WERI-Rb-1 (cell line): Measurements from ENCODE around the gene GPD1L.
A peak's percentile ranks its signal among the peaks of the same experiment; 100 is the strongest.

Experiments used
- DNase-seq: peaks from one replicate; pipeline ENCODE4 v3.0.0-alpha.2; 2020
- H3K27ac ChIP-seq: fragments of 250-450 bp; sonication (Bioruptor Pico); 2 replicates; pipeline ENCODE4 v1.5.1; 2020; ENCODE audit warnings: mild to moderate bottlenecking, moderate library complexity
- H3K27me3 ChIP-seq: fragments of 250-450 bp; sonication (Bioruptor Pico); 2 replicates; pipeline ENCODE4 v1.5.1; 2021; ENCODE audit warnings: mild to moderate bottlenecking, low read depth, moderate library complexity; ENCODE audit not compliant: insufficient read depth, severe bottlenecking
- H3K36me3 ChIP-seq: fragments of 250-450 bp; sonication (Bioruptor Pico); 2 replicates; pipeline ENCODE4 v1.5.1; 2020; ENCODE audit warnings: mild to moderate bottlenecking, moderate library complexity
- H3K4me3 ChIP-seq: 2 replicates; pipeline ENCODE4 v1.5.1; 2011; ENCODE audit warnings: low read depth, mild to moderate bottlenecking, control low read depth, low read length
- H3K9me3 ChIP-seq: fragments of 250-450 bp; sonication (Bioruptor Pico); 2 replicates; pipeline ENCODE4 v1.5.1; 2021; ENCODE audit warnings: mild to moderate bottlenecking, moderate library complexity; ENCODE audit not compliant: severe bottlenecking
- CTCF ChIP-seq: IDR thresholded peaks from 2 replicates; pipeline ENCODE4 v1.5.1; 2011; ENCODE audit warnings: low read depth, mild to moderate bottlenecking, control low read depth, inconsistent platforms, low read length

GPD1L gene

GRCh38 chr3:32177702-32178198, 71.3 kb downstream of the GPD1L start:
- Histone ChIP-seq H3K4me3 (no peak overlapping the region), H3K36me3 (no peaks in the 10 kb centered on the region), H3K9me3 (no peaks in the 10 kb centered on the region), H3K27me3 (no peaks in the 10 kb centered on the region), H3K27ac (no peak overlapping the region)
- peak; percentile 96 for TF ChIP-seq CTCF
- DNase-seq: peak; percentile 83

DNA sequence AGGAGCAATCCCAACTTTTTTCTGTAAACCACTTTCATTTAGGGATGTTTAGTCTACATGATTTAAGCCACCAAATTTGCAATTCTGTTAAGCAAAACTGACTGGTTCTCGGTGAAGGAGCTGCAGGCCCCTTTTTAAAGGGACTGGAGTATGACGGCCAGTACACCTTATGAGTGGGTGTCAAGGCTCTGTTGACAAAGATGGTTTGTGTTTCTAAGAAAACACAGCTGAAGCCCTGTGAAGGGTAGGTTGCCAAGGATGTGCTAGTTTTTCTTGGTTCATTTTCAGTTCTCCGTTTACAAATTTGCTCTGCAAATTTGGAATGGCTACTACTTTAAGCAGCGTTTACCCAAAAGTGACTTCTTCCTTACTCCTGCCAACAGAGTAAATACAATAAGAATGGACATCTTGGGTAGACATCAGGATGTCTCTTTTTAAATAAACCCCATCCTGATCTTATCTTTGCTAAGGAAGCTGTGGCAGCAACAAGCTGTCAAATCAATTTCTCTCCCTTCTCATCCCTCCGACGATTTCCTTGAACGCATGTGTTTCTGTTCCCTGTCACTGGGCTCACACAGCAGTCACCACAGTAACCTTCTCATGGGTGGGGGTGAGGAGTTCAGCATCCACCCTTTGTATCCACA, 73.8 kb downstream of the GPD1L start:
- no peaks in the 10 kb centered on the region for H3K9me3 ChIP-seq
- H3K27me3 ChIP-seq: no peaks in the 10 kb centered on the region
- no peak for TF ChIP-seq CTCF
- no peak overlapping the region for H3K27ac ChIP-seq
- DNase-seq: no peak
- H3K36me3 ChIP-seq: no peaks in the 10 kb centered on the region
- H3K4me3 ChIP-seq: no peak overlapping the region

DNA sequence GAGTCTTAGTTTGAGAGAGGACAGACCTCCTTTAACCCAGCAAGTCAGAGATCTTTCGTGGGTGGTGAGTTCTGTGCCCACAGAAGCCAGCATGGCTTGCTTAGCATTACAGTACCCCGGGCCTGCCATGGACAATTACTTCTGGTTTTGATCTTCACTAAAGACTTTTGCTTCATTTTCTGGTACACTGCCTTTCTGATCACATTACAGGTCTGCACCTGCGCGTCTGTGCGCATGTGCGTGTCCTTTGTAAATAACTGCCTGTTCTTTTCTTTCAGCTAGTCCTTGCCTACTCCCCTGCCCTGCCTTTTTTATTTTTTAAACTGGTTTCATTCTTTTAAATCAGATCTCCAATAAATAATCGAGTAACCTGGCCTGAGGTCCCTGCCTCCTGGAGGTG, 74.9 kb downstream of the GPD1L start:
- TF ChIP-seq CTCF: no peak
- DNase-seq: no peak

DNA sequence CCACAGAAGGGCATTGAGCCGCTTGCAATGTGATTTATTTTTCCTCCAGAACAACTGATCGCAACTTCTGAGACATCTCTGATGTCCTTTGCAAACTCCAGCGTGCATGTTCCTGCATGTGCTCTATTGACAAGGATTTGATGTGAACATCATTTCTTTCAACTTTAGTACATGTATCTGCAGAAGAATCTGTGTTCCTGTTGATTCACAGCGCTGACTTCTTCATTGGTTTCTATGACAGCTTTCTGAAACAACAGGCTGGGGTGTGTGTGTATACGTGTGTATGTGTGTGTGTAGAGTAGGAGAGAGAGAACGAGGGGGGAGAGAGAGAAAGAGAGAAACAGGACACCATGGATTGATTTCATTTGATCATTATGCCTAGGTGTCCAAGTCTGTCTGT, 75.4 kb downstream of the GPD1L start:
- Histone ChIP-seq H3K36me3 (no peaks in the 10 kb centered on the region), H3K27me3 (no peaks in the 10 kb centered on the region), H3K4me3 (no peak overlapping the region), H3K9me3 (no peaks in the 10 kb centered on the region), H3K27ac (no peak overlapping the region)
- no peak for DNase-seq
- TF ChIP-seq CTCF: no peak

More for the DNA sequence above, 74.9 kb downstream of the GPD1L start:
- Histone ChIP-seq H3K27me3 (no peaks in the 10 kb centered on the region), H3K9me3 (no peaks in the 10 kb centered on the region), H3K27ac (no peak overlapping the region), H3K36me3 (no peaks in the 10 kb centered on the region), H3K4me3 (no peak overlapping the region)

- Histone ChIP-seq H3K36me3 (no peaks in the 10 kb centered on the region), H3K4me3 (no peak overlapping the region), H3K9me3 (no peaks in the 10 kb centered on the region), H3K27me3 (no peaks in the 10 kb centered on the region), H3K27ac (no peak overlapping the region)
- TF ChIP-seq CTCF: no peak
- DNase-seq: no peak
These were observed 77.8 kb downstream of the GPD1L start for GRCh38 chr3:32184187-32184730.

- Histone ChIP-seq H3K36me3 (no peaks in the 10 kb centered on the region), H3K9me3 (no peaks in the 10 kb centered on the region), H3K4me3 (no peak overlapping the region), H3K27ac (no peak overlapping the region), H3K27me3 (no peaks in the 10 kb centered on the region)
- TF ChIP-seq CTCF: no peak
- no peak for DNase-seq
These were observed 79.7 kb downstream of the GPD1L start for GRCh38 chr3:32186097-32186496.
